GM21367 (cell line): ENCODE results near the gene BARX1.

Experiments used
- ATAC-seq: cut with Tn5 transposase; IDR thresholded peaks from one replicate; pipeline ENCODE4 v1.9.1; 2021; ENCODE audit not compliant: unreplicated experiment

The BARX1 gene

DNA sequence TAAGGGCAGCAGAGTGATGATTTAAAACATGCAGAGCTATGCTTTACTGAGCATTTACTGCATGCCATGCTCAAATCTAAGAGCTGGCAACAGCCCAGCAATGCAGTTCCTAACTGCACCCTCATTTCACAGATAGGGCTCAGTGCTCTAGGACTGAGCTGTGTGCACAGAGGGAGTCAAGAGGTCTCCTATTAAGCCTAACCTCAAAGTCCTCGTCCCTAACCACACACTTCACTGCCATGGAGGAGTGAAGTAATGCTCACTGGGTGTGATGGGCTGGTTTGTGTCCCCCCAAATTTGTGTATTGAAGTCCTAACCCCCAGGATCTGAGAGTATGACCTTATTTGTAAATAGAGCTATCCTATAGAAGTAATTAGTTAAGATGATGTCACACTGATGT is 25.9 kb downstream of the BARX1 start:
- ATAC-seq, result no peak

DNA sequence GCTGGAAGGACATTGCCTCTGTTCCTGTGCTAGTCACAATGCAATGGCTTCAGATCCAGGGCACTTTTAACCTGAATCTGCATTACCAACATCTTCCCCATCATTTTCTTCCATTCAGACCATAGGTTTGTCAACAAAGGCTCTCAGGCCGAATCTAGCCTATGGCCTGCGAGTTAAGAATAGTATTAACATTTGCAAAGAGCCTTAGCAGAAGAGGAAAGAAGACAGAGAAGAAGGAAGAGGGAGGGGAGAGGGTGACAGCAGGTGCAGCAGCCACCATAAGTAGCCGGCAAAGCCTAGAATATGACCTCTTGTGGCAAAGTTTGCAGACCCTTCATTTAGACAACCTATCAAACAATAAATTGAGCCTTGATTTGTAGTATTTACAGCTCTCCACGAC is 32.6 kb downstream of the BARX1 start:
- no peak for ATAC-seq

DNA sequence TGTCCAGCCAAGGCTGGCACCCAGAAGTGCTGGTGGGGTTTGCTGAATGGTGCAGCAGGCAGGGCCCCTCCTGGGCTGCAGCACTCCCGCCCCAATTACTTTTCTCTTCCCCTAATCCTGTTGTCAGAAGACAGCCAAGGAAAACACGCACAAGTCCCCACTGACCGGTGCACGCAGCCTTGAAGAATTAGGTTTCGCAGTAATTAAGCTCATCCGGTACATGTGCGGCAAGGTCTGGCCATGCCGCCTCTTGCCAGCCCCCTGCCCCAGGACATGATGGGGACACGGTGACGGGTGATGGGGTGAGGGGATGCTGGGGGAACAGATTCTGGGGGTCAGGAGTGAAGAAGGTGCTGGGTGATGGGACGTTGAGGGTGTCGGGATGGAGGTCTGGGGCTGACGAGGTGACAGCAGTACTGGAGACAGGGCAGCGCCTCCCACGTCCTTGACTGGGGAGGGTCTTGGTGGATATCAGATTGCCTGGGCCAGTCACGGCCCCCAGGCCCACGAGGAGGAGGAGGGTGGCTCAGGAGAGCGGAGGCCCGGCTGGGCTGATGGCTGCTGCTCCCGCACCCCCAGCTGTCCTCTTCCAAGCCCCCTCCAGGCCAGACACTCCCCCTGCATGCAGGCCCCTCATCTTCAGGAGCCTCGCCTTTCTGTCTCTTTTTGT is 34.9 kb downstream of the BARX1 start:
- no peak for ATAC-seq

DNA sequence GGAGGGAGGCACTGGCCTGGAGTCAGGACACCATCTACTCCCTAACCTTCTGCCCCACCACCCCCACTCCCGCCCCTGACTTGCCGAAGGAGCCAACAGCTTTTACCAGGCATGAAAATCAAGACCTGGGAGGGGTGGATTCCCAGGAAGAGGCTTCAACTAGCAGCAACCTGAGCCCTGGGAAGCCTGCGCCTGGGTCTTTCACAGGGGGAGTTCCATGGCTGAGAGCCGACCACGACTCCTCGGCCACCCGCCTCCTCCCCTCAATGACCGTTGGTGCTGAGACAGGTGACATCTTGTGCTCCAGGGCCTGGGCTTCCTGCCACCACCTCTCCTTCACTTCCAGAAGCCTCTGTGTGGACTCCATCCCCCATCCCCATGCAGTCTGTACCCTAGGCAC is 37.1 kb downstream of the BARX1 start:
- no peak for ATAC-seq

DNA sequence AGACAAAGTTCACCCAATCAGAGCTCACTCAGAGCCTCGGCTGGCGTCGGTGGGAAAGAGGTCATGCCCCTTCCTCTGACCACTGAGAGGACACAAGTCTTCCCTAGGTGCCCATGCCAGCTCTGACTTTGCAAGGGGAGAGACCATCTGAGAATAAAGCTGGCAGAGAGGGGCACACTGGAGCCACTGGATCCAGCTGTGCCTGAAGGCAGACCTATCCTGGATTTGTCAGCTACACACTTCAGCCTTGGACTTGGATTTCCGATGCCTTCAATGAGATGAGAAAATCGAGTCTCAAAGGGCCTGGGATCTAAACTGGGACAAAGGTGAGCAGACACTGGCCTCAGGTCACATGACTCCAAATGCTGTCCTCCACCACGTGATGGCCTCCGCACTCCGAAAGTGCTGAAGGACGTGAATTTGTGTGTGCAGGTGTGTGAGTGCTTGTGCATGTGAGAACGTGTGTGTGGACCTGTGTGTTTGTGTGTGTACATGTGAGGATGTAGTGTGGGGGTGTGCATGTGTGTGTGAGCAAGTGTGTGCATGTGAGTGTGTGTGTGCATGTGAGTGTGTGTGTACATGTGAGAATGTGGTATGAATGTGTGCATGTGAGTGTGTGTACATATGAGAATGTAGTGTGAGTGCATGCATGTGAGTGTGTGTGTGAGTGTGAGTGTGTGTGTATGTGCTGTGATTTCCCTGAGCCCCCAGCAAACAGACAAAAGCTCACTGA is 37.9 kb downstream of the BARX1 start:
- ATAC-seq, result no peak

DNA sequence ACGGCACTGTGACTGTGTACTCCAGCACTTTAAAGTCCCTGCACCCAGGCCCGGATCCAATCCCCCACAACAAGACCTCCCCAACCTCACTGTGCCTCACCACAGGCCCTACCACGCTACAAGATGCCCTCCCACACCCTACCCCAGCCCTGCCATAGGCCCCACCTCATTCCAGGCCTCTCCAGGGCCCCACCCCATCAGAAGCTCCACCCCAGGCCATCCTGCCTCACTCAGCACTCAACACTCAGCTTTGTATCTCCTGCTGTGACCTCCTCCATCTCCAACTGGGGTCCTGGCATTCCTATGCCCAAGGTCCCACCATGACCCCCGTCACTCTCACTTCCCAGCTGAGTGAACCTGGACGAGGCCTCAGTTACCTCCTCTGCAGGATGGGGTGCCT is 38.8 kb downstream of the BARX1 start:
- ATAC-seq, result no peak

DNA sequence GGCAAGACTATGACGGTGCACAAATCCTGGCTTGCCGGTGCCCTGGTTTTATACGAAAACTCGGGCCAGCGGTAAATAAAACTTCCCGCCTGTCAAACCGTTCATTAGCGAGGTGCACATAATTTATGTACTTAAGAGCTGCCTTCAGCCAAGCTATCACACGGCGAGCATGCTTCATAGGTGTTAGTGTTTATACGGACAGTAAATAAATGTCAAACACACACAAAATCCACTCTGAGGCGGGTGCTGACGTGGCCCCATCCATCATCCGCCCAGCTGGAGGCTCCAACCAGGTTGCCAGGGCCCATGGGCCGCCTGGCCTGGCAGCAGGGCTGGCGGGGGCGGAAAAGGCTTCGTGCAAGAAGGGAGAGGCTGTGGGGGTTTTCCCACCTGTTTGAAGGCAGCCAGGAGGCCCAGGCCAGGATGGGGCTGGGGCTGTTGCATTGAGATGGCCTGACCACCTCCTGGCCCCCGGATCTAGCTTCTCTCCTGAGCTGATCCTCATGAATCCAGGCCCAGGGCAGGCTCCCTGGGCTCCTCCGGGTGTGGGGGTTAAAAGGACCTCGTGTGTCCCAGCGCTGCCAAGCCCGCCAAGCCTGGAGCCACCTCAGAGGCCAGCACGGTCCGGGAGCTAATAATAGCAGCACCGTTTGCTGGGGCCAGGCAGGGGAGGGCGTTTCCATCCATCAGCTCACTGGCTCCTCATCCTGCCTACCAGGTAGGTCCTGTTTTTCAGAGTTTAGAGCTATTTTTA is 43.2 kb downstream of the BARX1 start:
- no peak for ATAC-seq

DNA sequence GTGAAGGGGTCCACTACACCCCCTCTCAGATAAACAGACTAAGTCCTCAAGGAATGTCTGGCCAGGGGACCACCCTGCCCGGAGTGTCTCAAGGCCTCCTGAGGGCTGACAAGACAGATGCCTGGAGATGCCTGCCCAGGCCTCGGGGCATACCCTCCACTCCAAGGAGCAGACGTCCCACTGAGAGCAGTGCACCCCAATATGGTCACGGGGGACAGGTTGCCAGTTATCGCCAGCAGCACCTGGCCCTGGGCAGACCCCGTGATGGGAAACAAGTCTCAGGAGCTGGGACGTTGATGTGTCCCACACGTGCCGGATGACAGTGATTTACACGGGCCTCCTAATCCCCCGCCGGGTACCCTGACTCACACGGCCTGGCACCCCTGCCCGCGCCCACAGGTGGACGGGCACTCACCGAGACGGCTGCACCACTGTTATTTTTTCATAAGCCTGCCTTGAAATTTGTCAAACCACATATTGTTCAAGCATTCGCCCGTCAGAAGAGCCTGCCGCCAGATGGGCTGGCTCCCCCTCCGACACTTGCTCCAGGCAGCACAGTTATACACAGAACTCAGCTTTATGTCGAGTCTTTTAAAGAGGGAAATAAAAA is 43.9 kb downstream of the BARX1 start:
- no peak for ATAC-seq

DNA sequence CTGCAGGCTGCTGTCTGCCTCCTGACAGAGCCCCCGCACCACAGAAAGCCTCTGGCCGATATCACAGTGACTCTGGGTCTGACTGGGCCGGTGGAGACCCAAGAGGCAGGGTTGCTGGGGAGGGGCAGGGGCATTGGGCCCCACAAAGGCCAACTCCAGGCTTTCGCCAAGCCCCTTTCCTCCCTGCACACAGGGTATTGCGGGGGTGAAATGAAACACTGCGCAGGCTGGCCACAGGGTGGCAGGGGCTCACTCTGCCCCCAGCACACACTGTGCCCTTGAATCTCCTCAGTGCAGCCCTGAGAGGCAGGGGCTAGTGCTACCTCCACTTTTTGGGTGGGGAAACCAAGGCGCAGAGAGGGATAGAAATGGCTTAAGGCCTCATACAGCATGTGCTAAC is 44.6 kb downstream of the BARX1 start:
- no peak for ATAC-seq

DNA sequence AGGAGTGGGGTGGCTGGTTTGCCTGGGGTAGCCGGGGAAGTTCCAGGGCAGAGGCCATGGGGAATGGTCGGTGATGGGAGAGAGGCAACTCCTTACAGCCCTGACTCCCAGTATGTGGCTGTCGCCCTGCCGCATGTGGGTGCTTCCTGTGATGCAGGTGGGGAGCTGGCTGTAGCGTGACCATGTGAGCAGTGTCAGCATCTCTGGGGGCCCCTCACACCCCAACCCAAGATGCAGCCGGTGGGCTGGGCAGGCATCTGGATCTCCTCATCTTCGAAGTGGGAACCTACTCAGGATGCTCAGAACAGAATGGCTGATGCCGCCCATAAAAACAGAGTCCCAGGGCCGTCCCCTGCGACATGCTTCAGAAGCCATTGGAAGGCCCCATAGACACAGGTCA is 45.0 kb downstream of the BARX1 start:
- ATAC-seq, result no peak

DNA sequence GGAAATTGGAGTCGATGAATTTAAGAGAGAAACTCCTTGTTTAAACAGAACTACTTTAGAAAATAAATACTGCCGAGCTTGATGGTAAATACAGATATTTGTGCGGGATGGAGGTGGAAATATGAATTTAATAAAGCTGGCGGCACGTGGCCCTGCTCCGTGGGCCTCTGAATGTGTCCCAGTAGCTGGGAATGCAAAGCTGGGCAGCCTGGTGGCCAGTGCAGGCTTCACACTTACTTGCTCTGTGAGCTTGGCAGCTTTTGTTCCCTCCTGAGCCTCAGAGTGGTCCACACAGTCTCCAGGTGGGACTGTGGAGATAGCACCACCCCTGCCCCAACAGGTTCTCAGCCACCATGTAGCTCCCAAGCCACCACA is 45.9 kb downstream of the BARX1 start:
- no peak for ATAC-seq

DNA sequence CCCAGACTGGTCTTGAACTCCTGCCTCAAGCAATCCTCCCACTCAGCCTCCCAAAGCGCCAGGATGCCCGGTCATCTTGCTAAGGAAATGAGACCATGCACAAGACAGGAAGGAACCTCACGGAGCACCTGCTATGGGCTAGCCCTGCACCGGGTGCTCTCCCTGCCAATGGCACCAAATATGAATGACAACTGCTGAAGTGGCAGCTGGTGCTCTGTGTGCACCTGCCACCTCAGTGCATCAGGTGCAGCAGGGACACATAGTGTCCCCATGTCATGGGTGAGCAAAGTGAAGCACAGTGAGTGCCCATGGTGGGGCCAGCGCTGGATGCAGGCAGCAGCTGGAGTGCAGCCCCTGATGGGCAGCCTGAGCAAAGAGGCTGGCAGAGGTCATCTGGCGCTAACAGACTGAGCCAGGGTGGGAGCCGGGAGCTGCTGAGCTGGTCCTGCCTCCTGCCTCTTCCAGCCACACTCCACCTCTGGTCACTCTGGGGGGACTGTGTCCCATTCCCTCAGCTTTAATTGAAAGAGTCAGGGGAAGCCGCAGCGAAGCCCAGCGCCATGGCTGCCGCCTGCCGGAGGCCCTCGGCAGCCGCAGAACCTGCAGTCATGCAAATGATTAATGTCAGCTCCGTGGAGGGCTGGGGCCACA is 46.4 kb downstream of the BARX1 start:
- ATAC-seq, result no peak

DNA sequence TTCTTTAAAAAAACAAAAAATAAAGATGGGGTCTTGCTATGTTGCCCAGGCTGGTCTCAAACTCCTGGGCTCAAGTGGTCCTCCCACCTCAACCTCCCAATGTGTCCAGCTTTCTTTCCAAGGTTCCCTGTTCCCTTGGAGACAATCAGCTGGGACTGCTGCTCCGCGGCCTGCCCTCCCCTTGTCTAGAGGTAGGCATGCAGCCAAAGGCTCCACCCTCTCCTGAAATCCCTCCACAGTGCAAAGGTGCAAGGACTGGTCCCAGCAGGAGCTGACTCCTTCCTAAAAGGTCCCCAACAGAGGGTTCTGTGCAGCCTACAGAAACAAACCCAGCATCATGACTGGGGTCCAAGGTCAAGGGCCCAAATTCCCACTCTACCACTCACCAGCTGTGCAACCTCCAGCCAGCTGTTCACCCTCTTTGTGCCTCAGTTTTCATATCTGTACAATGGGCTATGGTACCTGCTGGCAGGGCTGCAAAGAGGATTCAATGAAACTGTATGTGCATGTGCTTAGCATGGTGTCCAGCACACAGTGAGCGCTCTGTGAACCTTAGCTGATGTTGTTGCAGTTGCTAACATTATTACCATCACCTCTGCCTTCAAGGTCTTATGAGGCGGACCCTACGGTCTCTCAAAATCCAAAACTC is 47.5 kb downstream of the BARX1 start:
- ATAC-seq, result no peak

DNA sequence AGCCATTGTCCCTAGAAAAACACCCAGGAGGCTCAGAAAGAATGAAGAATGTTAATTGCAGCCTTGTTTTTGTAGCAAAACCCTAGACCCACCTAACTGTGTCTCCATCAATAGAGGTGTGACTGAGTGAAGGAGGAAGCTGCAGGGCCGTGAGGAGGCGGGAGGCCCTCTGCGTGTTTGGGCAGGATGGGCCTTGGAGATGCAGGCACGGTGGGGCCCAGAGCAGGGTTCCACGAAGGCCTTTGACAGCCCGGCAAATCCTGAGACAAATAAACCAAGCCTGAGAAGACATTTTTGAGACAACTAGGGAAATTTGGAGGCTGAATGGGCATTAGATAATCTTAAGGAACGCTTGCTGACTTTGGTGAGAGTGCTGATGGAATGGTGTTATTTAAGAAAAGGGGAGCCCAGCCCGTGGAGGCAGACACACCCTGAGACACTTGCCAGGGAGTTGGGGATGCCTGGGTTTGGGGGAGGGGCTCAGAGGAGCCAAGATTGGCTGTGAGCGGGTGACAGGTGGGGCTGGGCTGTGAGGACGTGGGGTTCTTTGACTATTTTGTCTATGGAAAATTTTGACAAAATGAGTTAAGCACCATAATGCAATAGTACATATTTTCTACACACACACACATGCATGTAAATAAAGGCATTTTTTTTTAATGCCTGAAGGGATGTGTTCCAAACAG is 48.8 kb downstream of the BARX1 start:
- no peak for ATAC-seq

DNA sequence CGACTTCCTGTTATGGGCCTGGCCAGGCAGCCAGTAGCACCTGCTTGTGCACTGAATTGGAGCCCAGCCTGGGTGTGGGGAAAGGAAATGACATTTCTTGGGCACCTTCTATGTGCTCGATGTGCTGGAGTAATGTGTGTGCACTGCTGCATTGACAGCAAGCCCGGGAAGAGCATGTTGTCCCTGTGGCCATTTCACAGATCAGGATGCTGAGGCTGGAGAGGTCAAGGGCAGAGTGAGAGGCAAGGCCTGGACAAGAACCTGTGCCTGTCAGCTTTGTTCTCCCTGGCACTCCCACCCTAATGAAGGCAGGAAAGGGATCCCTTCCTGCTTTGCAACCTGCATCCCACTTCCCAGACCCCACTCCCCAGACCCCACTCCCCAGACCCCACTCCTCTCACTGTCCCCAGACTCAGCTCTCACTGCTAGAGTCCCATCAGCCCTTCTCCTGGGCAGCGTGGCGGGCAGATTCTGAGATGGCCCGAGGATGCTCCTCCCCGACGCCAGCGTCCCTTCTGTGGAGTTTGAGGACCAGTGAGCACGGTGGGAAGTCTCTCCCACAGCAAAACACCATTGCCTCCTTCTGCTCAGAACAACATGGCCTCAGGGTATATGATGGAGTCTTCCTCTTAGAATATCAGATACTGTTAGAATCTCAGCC is 49.6 kb downstream of the BARX1 start:
- no peak for ATAC-seq

DNA sequence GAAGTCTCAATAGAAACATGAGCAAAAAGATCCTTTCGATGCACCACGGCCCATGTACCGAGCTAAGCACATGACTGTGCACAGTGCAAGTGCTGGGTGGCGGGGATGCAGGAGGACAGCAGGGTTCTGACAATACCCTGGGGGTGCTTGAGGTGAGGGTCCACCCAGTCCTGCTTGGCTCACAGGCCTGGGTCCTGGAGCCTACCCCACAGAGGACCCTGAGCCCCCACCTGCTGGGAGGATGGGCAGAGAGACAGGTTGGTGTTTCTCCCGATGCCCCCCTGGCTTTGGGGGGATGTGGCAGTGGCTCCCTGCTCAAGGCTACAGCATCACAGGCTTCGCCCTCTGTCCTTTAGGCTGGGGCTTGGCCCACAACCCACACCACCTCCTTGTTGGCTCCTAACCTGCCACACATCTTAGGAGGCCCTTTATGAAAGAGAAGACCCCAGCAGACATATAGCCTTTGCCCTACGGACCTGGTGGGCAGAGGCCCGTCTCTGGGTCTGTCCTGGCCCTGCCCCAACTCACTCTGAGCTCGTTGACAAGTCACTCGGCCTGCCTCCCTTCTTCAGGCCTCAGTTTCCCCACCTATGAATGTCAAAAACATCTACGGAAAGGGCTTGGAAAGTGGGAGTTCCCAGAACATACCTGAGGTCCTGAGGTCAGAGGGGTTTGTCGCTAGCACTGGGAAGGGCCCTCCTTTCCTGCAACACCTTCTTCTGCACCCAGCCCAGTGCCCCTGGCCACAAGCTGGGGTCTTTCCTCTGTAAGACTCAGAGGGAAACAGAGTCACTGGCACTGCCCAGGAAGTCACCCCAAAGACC is 50.3 kb downstream of the BARX1 start:
- ATAC-seq, result no peak

DNA sequence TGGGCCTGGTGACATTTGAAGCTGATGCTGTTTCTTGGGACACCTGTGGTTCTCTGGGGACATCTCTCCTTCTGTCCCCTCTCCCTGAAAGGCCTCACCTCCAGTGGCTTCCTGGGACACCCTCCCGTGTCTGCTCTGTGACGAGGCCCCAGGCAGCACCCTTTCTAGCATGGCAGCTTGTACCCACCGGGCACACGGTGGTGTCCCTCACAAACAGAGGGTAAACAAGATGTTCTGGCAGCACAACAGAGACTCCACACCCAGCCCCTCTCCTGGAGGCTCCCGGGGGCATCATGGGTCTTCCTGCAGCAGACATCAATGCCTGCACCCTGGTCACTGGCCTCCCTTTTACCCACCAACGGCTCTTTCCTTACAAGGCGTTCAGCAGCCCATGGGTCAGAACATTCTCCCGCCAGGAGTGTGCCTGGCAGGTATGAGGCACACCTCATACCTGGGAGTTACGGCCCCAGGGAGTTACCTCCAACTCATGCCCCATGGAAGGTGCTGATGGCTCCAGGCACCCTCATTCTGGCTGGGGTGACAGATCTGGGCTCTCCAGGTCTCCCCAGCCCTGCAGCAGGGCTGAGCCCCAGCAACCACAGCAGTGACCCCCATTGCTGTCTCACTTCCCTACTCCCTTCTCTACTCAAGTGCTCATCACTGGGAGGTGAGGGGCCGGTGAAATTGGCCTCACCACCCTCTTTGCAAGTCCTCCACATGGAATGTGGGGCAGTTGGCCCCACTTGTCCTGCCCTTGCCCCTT is 51.1 kb downstream of the BARX1 start:
- ATAC-seq, result no peak
